Testis (tissue), 3 donors: ENCODE results near the gene FUT1. TPM values are rescaled to one million over a fixed set of nuclear protein-coding genes. Genes with fewer than 3 reads are reported as not detected.

Experiments used
- DNase-seq: peaks from one replicate; pipeline ENCODE4 v3.0.0-alpha.2; 2019
- H3K27ac ChIP-seq, 2 donors: fragments of 200-600 bp; sonication (generic); one replicate each; pipeline ENCODE4 v1.5.1; 2019
- H3K27me3 ChIP-seq: fragments of 200-600 bp; sonication (generic); one replicate; pipeline ENCODE4 v1.5.1; 2019
- H3K36me3 ChIP-seq: fragments of 200-600 bp; sonication (generic); one replicate; pipeline ENCODE4 v1.5.1; 2017; ENCODE audit warnings: low read depth; ENCODE audit errors: missing control alignments
- H3K4me1 ChIP-seq: fragments of 200-600 bp; sonication (generic); one replicate; pipeline ENCODE4 v1.5.1; 2019
- H3K4me3 ChIP-seq, 2 donors: fragments of 200-600 bp; sonication (generic); one replicate each; pipeline ENCODE4 v1.5.1; 2017 to 2019
- H3K9me3 ChIP-seq: fragments of 200-600 bp; sonication (generic); one replicate; pipeline ENCODE4 v1.5.1; 2017
- CTCF ChIP-seq, 3 experiments: fragments of 450-650 bp in 2 of 3; fragments of 200-600 bp in 1 of 3; sonication (generic) in 1 of 3; IDR thresholded peaks; one replicate each; pipeline ENCODE4 v1.5.1; 2016 to 2019; ENCODE audit warnings: antibody characterized with exemption in 3 of 3, mild to moderate bottlenecking in 2 of 3, moderate library complexity in 1 of 3
- POLR2A ChIP-seq: fragments of 450-650 bp; IDR thresholded peaks from one replicate; pipeline ENCODE4 v1.6.1; 2017; ENCODE audit warnings: antibody characterized with exemption, mild to moderate bottlenecking, moderate library complexity
- WGBS, 2 donors: methylation state at CpG; one replicate each; pipeline ENCODE4 v1.1.5; 2018; 5-methylcytosine and 5-hydroxymethylcytosine counted together
- intact Hi-C: fragments of 100-400 bp; cut with DNase I; formaldehyde crosslinking; loops from one replicate; pipeline ENCODE4 v1.15.1; 2023; ENCODE audit warnings: low total_unique reads
- polyA plus RNA-seq: library from polyadenylated mRNA; stranded (reverse); fragments of 350-450 nt; fragmentation: Illumina TruSeq; extraction: RNeasy Lipid Tissue Mini Kit (QIAGEN cat#74804); gene quantifications from one replicate; pipeline ENCODE4 v1.2.3, GENCODE V29; 2014; ENCODE audit warnings: low read depth, low replicate concordance; ENCODE audit not compliant: insufficient read depth
- total RNA-seq, 2 donors: library from RNA; depleted of rRNA; stranded (reverse); fragments of >200 nt; gene quantifications; one replicate each; pipeline ENCODE4 v1.2.3, GENCODE V29; 2016

Gene FUT1
- total and polyA plus RNA-seq, 3 donors from 2014 or later: 2.0 to 5.1 (median 3.6) TPM

- 88 to 95% methylated on average over 11 to 12 of the region's 12 CpGs for WGBS, 2 donors
- intact Hi-C loops: no loop called here
- Histone ChIP-seq H3K4me3 (no peak overlapping the region), H3K36me3 (no peaks in the 10 kb centered on the region), H3K27ac (no peak overlapping the region), H3K27me3 (no peaks in the 10 kb centered on the region), H3K9me3 (no peaks in the 10 kb centered on the region), H3K4me1 (peaks cover 17% of the 10 kb centered on the region)
- no peak for DNase-seq
- TF ChIP-seq CTCF (IDR thresholded peaks at IDR 0.05) (no peak), POLR2A (no peak)
Observed at GRCh38 chr19:48777720-48778119, 25.3 kb upstream of the FUT1 start.

- intact Hi-C loops: no loop called here
- no peak overlapping the region for H3K27ac ChIP-seq
- no peaks in the 10 kb centered on the region for H3K9me3 ChIP-seq
- no peak for TF ChIP-seq POLR2A
- TF ChIP-seq CTCF (IDR thresholded peaks at IDR 0.05): no peak
- 88 to 91% methylated on average over 5 of the region's 5 CpGs for WGBS, 2 donors
- no peak for DNase-seq
- no peak overlapping the region for H3K4me3 ChIP-seq
- no peaks in the 10 kb centered on the region for H3K36me3 ChIP-seq
- H3K4me1 ChIP-seq: peaks cover 18% of the 10 kb centered on the region
- H3K27me3 ChIP-seq: no peaks in the 10 kb centered on the region
Observed at GRCh38 chr19:48777139-48777538, 24.7 kb upstream of the FUT1 start.

GRCh38 chr19:48772503-48772953, 20.1 kb upstream of the FUT1 start:
- Histone ChIP-seq H3K4me1 (peaks cover 3% of the 10 kb centered on the region), H3K9me3 (no peaks in the 10 kb centered on the region), H3K36me3 (no peaks in the 10 kb centered on the region), H3K4me3 (no peak overlapping the region), H3K27me3 (no peaks in the 10 kb centered on the region), H3K27ac (peak overlapping the region; percentile 56 to 73)
- intact Hi-C loops: no loop called here
- no peak for TF ChIP-seq CTCF (IDR thresholded peaks at IDR 0.05)
- TF ChIP-seq POLR2A: no peak
- peak; percentile 87 for DNase-seq
- 30 to 38% methylated on average over 13 of the region's 13 CpGs for WGBS, 2 donors

- no peaks in the 10 kb centered on the region for H3K27me3 ChIP-seq
- intact Hi-C loops: no loop called here
- 66 to 72% methylated on average over 20 of the region's 20 CpGs for WGBS, 2 donors
- H3K27ac ChIP-seq: no peak overlapping the region
- H3K4me3 ChIP-seq: no peak overlapping the region
- no peaks in the 10 kb centered on the region for H3K9me3 ChIP-seq
- no peaks in the 10 kb centered on the region for H3K36me3 ChIP-seq
- TF ChIP-seq POLR2A: no peak
- TF ChIP-seq CTCF (IDR thresholded peaks at IDR 0.05): no peak
- DNase-seq: peak; percentile 40
- H3K4me1 ChIP-seq: peaks cover 3% of the 10 kb centered on the region
Observed at GRCh38 chr19:48770734-48771472, 18.5 kb upstream of the FUT1 start.

DNA sequence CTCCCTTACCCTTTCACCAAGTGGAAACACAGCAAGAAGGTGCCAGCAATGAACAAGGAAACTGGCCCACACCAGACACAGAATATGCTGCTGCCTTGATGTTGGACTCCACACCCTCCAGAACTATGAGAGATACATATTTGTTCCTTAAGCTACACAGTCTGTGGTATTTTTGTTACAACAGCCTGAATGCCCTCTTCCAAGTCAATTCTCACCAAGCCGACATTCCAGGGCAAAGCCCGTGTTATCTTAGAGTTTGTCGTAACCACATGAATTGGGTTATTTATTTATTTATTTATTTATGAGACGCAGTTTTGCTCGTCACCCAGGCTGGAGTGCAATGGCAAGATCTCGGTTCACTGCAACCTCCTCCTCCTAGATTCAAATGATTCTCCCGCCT, 17.8 kb upstream of the FUT1 start:
- DNase-seq: no peak
- Histone ChIP-seq H3K4me3 (no peak overlapping the region), H3K4me1 (peaks cover 3% of the 10 kb centered on the region), H3K36me3 (no peaks in the 10 kb centered on the region), H3K27me3 (no peaks in the 10 kb centered on the region), H3K9me3 (no peaks in the 10 kb centered on the region), H3K27ac (no peak overlapping the region)
- intact Hi-C loops: no loop called here
- 65% methylated on average over 7 of the region's 7 CpGs for WGBS, 2 donors
- TF ChIP-seq POLR2A: no peak
- TF ChIP-seq CTCF (IDR thresholded peaks at IDR 0.05): no peak
